GM21717 (cell line): Measurements from ENCODE around the gene ARHGAP24.

Experiments used
- ATAC-seq: cut with Tn5 transposase; IDR thresholded peaks from one replicate; pipeline ENCODE4 v1.9.1; 2021; ENCODE audit warnings: mild to moderate bottlenecking, moderate library complexity; ENCODE audit not compliant: unreplicated experiment

ARHGAP24 gene

GRCh38 chr4:85474818-85475630, at the start of gene ARHGAP24:
Gene ARHGAP24, plus strand, starts transcription at chr4:85475150.
- peak; percentile 95 for ATAC-seq

GRCh38 chr4:85426366-85426765, 48.6 kb upstream of the ARHGAP24 start:
- no peak for ATAC-seq

GRCh38 chr4:85427123-85427522, 47.8 kb upstream of the ARHGAP24 start:
- ATAC-seq = no peak

GRCh38 chr4:85430226-85430625, 44.7 kb upstream of the ARHGAP24 start:
- no peak for ATAC-seq

- no peak for ATAC-seq
Observed at GRCh38 chr4:85430697-85431096, 44.3 kb upstream of the ARHGAP24 start.

- no peak for ATAC-seq
Observed at GRCh38 chr4:85431156-85431555, 43.8 kb upstream of the ARHGAP24 start.

GRCh38 chr4:85431881-85432485, 43.0 kb upstream of the ARHGAP24 start:
- ATAC-seq = no peak

GRCh38 chr4:85445050-85445639, 29.8 kb upstream of the ARHGAP24 start:
- ATAC-seq = no peak

- ATAC-seq = no peak
Observed at GRCh38 chr4:85446141-85446861, 28.6 kb upstream of the ARHGAP24 start.

GRCh38 chr4:85448906-85449890, 25.8 kb upstream of the ARHGAP24 start:
- peak; percentile 78 for ATAC-seq

GRCh38 chr4:85452058-85452731, 22.8 kb upstream of the ARHGAP24 start:
- no peak for ATAC-seq

- no peak for ATAC-seq
Observed at GRCh38 chr4:85455942-85456341, 19.0 kb upstream of the ARHGAP24 start.

- ATAC-seq = no peak
Observed at GRCh38 chr4:85457752-85458467, 17.0 kb upstream of the ARHGAP24 start.

GRCh38 chr4:85459736-85460135, 15.2 kb upstream of the ARHGAP24 start:
- ATAC-seq = no peak

- no peak for ATAC-seq
Observed at GRCh38 chr4:85474356-85474755, 594 bp upstream of the ARHGAP24 start.

GRCh38 chr4:85475631-85476233, 782 bp downstream of the ARHGAP24 start:
- no peak for ATAC-seq

GRCh38 chr4:85476381-85476780, 1.4 kb downstream of the ARHGAP24 start:
- no peak for ATAC-seq

GRCh38 chr4:85477534-85477933, 2.6 kb downstream of the ARHGAP24 start:
- no peak for ATAC-seq

- ATAC-seq = no peak
Observed at GRCh38 chr4:85478576-85478975, 3.6 kb downstream of the ARHGAP24 start.
